ELR (cell line): Measurements from ENCODE around the gene KRTCAP3.

Experiments
- DNase-seq: peaks from one replicate; pipeline ENCODE4 v3.0.0-alpha.2; 2015; ENCODE audit warnings: low read depth

Gene KRTCAP3

GRCh38 chr2:27441226-27441926 is 805 bp upstream of the KRTCAP3 start:
- no peak for DNase-seq

DNA sequence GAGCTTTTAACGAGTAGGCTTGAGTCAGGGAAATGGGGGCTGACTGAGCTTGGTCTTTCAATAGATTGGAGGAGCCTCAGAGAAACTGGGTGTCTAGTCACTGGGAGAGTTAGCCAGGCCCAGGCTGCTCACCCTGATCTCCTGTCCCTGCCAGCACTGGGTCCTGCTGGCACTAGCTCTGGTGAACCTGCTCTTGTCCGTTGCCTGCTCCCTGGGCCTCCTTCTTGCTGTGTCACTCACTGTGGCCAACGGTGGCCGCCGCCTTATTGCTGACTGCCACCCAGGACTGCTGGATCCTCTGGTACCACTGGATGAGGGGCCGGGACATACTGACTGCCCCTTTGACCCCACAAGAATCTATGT is 720 bp downstream of the KRTCAP3 start:
- DNase-seq, result no peak

GRCh38 chr2:27445155-27445554 is 3.0 kb downstream of the KRTCAP3 start:
- no peak for DNase-seq

DNA sequence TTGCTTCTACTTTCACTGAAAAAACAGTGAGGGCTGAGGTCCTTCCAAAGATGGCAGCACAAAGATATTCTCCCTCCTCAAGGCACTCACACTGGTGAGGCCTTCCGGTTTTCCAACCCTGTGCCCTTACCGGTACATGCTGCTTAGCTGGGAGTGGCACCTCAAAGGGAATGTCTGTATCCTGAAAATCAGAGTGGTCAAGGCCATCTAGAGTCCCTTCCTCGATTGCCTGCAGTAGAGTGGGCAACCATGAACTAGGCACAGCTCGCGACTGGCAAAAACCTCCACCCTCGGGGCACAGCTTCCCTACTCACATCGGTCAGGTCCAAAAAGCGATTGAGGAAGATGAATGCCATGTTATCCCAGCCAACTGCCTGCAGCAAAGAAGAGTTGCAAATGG is 3.4 kb downstream of the KRTCAP3 start:
- no peak for DNase-seq

GRCh38 chr2:27446057-27446456 is 3.9 kb downstream of the KRTCAP3 start:
- no peak for DNase-seq

DNA sequence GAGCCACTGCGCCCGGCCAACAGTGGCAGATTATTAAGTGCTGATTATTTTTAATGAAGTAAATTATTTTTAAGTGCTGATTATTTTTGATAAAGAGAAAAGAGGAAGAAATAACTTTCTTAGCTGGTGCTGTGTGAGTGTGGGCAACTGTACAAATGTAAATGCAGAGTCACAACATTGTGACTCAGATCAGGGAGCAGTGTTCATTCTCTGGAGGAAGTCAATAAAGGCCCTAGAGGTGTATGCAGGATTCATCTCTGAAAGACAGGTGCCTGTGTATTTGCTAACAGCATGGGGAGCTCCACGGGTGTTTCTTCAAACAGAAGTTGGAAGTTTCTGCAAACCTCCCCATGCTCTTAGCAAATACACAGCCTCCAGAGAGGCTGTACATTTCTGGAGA is 6.2 kb downstream of the KRTCAP3 start:
- DNase-seq, result no peak

GRCh38 chr2:27451095-27451494 is 8.9 kb downstream of the KRTCAP3 start:
- DNase-seq, result no peak

- no peak for DNase-seq
Measured at GRCh38 chr2:27453968-27454367, 11.8 kb downstream of the KRTCAP3 start.

DNA sequence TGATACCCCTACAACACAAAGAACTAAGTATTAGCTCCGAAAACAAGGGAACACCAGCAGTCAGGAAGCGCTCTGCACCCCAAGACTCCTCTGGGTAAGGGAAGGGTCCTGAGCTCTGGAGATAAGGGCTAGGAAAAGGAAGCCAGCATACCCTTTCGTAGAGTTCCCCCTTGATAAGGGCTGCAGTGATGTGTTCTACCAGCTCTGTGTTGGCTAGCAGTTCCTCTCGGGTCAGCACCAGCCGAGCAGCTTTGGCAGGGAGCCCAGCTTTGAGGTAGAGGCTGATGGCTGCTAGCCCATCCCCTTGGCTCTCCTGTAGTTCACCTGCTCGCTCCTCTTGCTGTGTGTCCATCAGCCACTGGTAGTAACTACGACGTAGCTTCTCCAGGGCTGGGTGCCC is 18.9 kb downstream of the KRTCAP3 start:
- DNase-seq, result no peak

GRCh38 chr2:27464443-27464842 is 22.3 kb downstream of the KRTCAP3 start:
- no peak for DNase-seq

GRCh38 chr2:27471961-27472360 is 29.8 kb downstream of the KRTCAP3 start:
- no peak for DNase-seq

GRCh38 chr2:27485496-27485895 is 43.3 kb downstream of the KRTCAP3 start:
- DNase-seq, result no peak

DNA sequence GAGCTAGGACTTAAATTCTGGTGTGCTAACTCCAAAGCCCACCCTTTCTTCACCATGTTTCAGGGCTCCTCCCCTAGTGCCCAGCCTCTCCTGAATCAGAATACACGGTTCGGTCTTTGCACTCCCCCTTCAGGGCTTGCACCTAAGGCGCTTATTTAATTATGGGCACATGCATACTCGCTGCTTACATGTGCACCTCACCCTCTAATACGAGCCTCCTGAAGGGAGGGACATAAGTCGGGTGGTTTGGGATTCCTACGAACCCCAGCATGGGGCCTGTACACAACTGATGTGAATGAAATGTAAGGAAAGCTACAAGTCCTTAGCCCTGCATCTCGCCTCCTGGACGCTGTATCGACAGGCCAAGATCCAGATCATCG is 46.9 kb downstream of the KRTCAP3 start:
- DNase-seq, result peak; percentile 43

- DNase-seq, result peak; percentile 99
Measured at GRCh38 chr2:27489498-27490397, 47.6 kb downstream of the KRTCAP3 start, which contains the start of gene IFT172. Gene IFT172 (minus strand): TSS chr2:27489743. CDS start chr2:27489653, 90 bp downstream.

DNA sequence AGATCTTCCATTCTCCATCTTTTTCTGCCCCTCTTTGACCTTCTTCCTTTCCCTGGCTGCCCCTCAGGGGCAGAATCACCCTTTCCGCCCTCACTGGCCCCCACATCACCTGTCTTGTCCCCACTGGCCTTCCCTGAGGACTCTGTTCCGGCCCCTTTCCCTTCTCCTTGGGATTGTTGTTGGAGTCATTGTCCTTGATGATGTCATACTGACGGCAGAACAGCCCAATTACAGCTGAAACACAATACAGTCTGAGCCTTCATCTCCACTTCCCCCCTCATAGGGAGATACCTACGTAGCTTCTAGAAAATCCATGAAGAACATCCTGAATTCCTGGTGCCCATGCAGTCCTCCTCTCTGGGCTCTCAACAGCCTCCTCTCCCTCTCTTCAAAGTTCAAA is 50.4 kb downstream of the KRTCAP3 start:
- DNase-seq, result no peak

DNA sequence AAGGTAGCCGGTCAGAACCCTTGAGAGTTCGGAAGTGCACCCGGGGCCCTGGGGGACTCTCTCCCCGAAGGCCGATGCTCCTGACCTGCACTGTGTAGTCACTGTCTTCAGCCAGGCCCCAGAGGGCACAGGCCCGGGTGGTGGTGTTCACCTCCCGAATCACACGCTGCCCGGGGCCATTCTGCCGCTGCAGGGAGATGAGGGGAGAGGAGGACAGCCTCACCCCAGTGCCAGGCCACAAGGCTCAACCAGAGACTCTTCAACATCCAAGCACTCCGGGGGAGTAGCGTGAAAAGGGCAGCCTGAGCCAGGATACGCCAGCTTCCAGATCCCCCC is 51.7 kb downstream of the KRTCAP3 start:
- no peak for DNase-seq
